Measurements from ENCODE around the gene KIF21A.

- no peak for TF ChIP-seq POLR2A (IDR thresholded peaks at IDR 0.05)
- TF ChIP-seq, protein P1, sequence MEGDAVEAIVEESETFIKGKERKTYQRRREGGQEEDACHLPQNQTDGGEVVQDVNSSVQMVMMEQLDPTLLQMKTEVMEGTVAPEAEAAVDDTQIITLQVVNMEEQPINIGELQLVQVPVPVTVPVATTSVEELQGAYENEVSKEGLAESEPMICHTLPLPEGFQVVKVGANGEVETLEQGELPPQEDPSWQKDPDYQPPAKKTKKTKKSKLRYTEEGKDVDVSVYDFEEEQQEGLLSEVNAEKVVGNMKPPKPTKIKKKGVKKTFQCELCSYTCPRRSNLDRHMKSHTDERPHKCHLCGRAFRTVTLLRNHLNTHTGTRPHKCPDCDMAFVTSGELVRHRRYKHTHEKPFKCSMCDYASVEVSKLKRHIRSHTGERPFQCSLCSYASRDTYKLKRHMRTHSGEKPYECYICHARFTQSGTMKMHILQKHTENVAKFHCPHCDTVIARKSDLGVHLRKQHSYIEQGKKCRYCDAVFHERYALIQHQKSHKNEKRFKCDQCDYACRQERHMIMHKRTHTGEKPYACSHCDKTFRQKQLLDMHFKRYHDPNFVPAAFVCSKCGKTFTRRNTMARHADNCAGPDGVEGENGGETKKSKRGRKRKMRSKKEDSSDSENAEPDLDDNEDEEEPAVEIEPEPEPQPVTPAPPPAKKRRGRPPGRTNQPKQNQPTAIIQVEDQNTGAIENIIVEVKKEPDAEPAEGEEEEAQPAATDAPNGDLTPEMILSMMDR (IDR thresholded peaks at IDR 0.05): no peak
These were observed 83.3 kb downstream of the KIF21A start for GRCh38 chr12:39359645-39360044.

Data from lower leg skin (tissue), 3 donors.